Mammary epithelial cell (primary cell): Measurements from ENCODE around the gene TTLL9.

Source experiments
- EZH2 ChIP-seq: IDR thresholded peaks from 2 replicates; pipeline ENCODE4 v1.6.1; 2012; ENCODE audit warnings: low read length, inconsistent platforms, borderline replicate concordance
- TF ChIP-seq, protein P1 (sequence below), 2 donors: IDR thresholded peaks in 1 of 2; conservative IDR thresholded peaks in 1 of 2; 2 replicates each; pipeline ENCODE4 v1.5.1; 2011 to 2012; ENCODE audit warnings: inconsistent platforms in 2 of 2, low read length in 2 of 2, mild to moderate bottlenecking in 2 of 2, control low read depth in 1 of 2, low read depth in 1 of 2; ENCODE audit not compliant: insufficient read depth in 1 of 2; ENCODE audit errors: extremely low read depth in 1 of 2

- TF ChIP-seq, protein P1, sequence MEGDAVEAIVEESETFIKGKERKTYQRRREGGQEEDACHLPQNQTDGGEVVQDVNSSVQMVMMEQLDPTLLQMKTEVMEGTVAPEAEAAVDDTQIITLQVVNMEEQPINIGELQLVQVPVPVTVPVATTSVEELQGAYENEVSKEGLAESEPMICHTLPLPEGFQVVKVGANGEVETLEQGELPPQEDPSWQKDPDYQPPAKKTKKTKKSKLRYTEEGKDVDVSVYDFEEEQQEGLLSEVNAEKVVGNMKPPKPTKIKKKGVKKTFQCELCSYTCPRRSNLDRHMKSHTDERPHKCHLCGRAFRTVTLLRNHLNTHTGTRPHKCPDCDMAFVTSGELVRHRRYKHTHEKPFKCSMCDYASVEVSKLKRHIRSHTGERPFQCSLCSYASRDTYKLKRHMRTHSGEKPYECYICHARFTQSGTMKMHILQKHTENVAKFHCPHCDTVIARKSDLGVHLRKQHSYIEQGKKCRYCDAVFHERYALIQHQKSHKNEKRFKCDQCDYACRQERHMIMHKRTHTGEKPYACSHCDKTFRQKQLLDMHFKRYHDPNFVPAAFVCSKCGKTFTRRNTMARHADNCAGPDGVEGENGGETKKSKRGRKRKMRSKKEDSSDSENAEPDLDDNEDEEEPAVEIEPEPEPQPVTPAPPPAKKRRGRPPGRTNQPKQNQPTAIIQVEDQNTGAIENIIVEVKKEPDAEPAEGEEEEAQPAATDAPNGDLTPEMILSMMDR (conservative IDR thresholded peaks at IDR 0.05 in 1 of 2, IDR thresholded peaks at IDR 0.05 in 1 of 2; ENCODE audit: extremely low read depth in 1 of 2, insufficient read depth in 1 of 2, low read depth in 1 of 2, low read length in 2 of 2): no peak
- TF ChIP-seq EZH2: no peak
These were observed 17.0 kb upstream of the TTLL9 start for GRCh38 chr20:31853481-31853880.
